Stimulated activated effector memory CD8-positive, alpha-beta T cell treated with anti-CD3 and anti-CD28 coated beads, Interleukin-12 subunit alpha, Interleukin-12 subunit beta, amount 100 ng/mL, for 72 hours (primary cell): ENCODE measurements around the gene TRAF6.
"Not testable (repeated sequence)": the region's sequence is repeated elsewhere in the genome, so short reads cannot be mapped to it uniquely, and the experiment has no call there.

Experiments used
- ATAC-seq: fragments of 150-1000 bp; cut with Tn5 transposase; 2 replicates; pipeline ENCODE4 v1.10.0; 2021
- DNase-seq, 2 donors: peaks; one replicate each; pipeline ENCODE4 v3.0.0; 2021 to 2022; ENCODE audit warnings: low spot score in 2 of 2
- H3K27ac Mint-ChIP-seq: one replicate; pipeline ENCODE4 v1.8.0; 2022; ENCODE audit warnings: mild to moderate bottlenecking, mixed read lengths
- H3K36me3 Mint-ChIP-seq: one replicate; pipeline ENCODE4 v1.8.0; 2022; ENCODE audit warnings: mild to moderate bottlenecking, mixed read lengths
- H3K4me1 Mint-ChIP-seq: one replicate; pipeline ENCODE4 v1.8.0; 2022; ENCODE audit warnings: mixed read lengths
- H3K4me3 Mint-ChIP-seq: one replicate; pipeline ENCODE4 v1.8.0; 2022; ENCODE audit warnings: mild to moderate bottlenecking, mixed read lengths
- H3K9me3 Mint-ChIP-seq: one replicate; pipeline ENCODE4 v1.8.0; 2022; ENCODE audit warnings: mixed read lengths

The TRAF6 gene

DNA sequence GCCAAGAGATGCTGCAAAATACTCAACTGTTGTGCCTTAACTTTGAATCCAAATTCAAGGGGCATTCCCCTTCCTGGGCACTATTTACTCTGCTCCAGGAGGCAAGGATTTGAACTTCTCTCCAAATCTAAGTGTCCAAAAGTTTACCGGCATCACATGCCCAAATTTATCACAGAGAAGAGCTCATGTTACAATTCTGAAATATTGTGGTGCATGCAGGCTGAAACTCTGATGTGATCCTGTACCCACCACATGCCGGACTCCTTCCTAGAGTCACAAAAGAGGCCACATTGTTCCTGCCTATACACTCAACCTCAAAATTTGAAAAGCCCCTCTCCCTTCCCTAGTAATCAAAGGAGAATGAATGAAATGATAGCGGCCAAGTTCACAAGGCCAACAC, 1.3 kb downstream of the TRAF6 start:
- H3K36me3 Mint-ChIP-seq = peaks cover 40% of the 10 kb centered on the region
- H3K4me3 Mint-ChIP-seq = peak overlapping the region; percentile 98
- peaks cover 34% of the 10 kb centered on the region for H3K4me1 Mint-ChIP-seq
- peak overlapping the region; percentile 98 for H3K27ac Mint-ChIP-seq
- no peaks in the 10 kb centered on the region for H3K9me3 Mint-ChIP-seq
- no peak for DNase-seq
- ATAC-seq = no peak

DNA sequence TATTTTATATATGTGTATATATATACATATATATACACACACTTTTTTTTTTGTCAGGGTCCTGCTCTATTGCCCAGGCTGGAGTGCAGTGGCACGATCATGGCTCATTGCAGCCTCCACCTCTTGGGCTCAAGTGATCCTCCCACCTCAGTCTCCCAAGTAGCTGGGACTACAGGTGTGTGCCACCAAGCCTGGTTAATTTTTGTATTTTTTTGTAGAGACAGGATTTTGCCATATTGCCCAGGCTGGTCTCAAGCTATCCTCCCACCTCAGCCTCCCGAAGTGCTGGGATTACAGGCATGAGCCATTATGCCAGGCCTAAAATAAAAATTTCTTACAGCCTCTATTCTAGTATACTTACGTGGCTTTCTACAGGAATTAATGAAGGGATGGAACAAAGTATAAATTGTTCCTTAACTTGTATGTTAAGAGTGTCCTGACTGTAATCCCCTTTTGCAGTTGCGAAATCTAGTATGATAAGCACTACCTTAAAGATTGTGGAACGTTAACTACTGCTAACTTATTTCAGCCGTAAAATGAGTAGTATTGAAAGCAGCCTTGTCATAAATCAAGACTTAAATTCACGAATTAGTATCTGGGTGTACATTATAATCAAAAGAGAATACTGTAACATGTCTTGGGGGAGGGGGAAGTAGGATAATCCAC, 2.1 kb downstream of the TRAF6 start:
- Mint-ChIP-seq H3K4me1 (peaks cover 34% of the 10 kb centered on the region), H3K4me3 (peak overlapping the region; percentile 98), H3K27ac (peak overlapping the region; percentile 98), H3K9me3 (no peaks in the 10 kb centered on the region), H3K36me3 (peaks cover 48% of the 10 kb centered on the region)
- no peak for DNase-seq
- ATAC-seq = no peak

DNA sequence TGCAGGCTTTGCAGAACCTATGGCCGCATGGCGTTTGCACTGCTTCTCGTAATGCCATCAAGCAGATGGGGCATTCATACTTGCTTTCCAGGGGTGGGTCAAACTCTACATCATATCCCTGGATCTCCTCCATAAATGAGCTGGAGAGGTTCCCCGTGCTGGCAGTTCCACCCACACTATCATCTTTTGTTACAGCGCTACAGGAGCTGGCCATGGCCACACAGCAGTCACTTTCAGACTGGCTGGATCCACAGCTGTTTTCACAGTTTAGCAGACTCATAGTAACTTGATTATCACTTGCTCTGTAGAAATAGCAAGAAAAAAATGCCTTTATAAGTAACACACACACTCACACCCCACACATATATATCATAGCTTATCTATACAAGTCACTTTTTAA, 8.8 kb downstream of the TRAF6 start:
- no peak for ATAC-seq
- no peak for DNase-seq
- H3K4me3 Mint-ChIP-seq = no peak overlapping the region
- no peak overlapping the region for H3K27ac Mint-ChIP-seq
- H3K9me3 Mint-ChIP-seq = no peaks in the 10 kb centered on the region
- H3K36me3 Mint-ChIP-seq = peaks cover 81% of the 10 kb centered on the region
- peaks cover 39% of the 10 kb centered on the region for H3K4me1 Mint-ChIP-seq

DNA sequence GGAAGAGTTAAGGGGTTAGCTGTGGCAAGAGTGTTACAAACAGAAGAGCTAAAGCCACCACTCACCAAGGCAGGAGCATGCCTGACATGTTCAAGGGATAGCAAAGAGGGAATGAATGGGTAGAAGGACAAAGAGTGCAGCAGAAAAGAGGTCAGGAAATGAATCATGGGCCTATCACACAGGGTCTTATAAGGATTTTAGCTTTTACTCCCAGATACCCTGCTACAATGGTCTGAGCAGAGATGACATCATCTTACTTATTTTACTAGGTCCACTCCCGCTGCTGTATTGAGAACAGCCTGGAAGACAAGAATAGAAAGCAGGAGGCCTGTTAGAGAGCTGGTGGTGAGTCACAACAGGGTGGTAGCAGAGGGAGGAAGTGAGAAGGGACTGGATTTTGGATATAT, 9.8 kb downstream of the TRAF6 start:
- Mint-ChIP-seq H3K27ac (peak overlapping the region; percentile 4), H3K36me3 (peaks cover 83% of the 10 kb centered on the region), H3K9me3 (no peaks in the 10 kb centered on the region), H3K4me3 (no peak overlapping the region), H3K4me1 (peaks cover 31% of the 10 kb centered on the region)
- peak; percentile 87 for ATAC-seq
- DNase-seq = no peak

DNA sequence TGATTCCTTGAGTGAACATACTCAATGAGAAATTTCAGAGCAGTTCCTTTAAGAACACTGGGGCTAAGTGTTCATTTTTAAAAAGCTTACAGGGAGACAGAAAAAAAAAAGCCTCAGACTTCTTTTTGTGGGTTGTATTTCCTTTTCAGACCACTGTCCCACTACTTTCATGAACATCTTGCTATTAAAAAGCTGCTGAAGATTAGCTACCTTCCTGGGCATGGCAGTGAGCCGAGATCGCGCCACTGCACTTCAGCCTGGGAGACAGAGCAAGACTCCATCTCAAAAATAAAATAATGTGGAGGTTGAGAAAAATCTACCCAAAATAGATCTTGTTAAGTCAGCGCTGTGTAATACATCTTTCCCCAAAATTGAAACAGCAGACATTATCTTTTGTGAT, 10.8 kb downstream of the TRAF6 start:
- DNase-seq = no peak
- Mint-ChIP-seq H3K9me3 (no peaks in the 10 kb centered on the region), H3K4me3 (no peak overlapping the region), H3K27ac (no peak overlapping the region), H3K4me1 (peaks cover 25% of the 10 kb centered on the region), H3K36me3 (peaks cover 84% of the 10 kb centered on the region)
- ATAC-seq = no peak

DNA sequence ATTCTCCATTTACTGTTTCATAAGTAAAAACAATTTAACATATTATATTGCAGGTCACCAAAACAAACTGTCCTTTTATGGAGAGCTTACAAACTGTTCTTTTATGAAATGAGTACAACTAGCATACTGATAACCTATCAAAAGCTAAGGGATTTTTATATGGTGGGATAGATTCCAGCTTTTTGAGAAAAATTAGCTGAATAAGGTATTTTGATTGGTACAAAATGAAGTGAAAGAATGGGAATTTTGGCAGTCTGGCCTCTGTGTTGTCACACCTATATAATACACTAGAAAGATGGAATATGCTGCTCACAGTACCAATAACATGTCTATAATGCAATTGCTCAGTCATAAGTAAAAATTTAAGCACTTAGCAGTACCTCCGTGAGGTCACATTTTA, 11.4 kb downstream of the TRAF6 start:
- Mint-ChIP-seq H3K27ac (no peak overlapping the region), H3K4me1 (peaks cover 23% of the 10 kb centered on the region), H3K4me3 (no peak overlapping the region), H3K9me3 (no peaks in the 10 kb centered on the region), H3K36me3 (peaks cover 86% of the 10 kb centered on the region)
- DNase-seq (no peak), ATAC-seq (no peak)

DNA sequence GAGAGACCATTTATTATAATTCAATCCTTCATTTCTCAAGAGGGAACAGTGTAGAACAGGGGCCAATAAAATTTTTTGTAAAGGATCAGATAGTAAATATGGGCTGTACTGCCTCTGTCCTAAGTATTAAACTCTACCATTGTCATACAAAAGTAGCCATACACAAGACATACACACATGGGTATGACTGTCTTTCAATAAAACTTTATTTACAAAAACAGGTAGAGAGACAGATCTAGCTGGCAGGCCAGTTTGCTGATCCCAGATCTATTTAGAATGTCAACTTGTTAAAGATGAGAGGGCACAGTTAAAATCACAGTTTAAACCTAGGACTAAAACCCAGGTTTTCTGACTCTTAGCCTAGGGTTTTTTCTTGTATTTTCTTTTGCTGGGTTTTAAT, 16.7 kb downstream of the TRAF6 start:
- Mint-ChIP-seq H3K36me3 (peaks cover 99% of the 10 kb centered on the region), H3K4me3 (no peak overlapping the region), H3K4me1 (peaks cover 14% of the 10 kb centered on the region), H3K27ac (peak overlapping the region; percentile 39), H3K9me3 (no peaks in the 10 kb centered on the region)
- ATAC-seq (no peak), DNase-seq (no peak)

DNA sequence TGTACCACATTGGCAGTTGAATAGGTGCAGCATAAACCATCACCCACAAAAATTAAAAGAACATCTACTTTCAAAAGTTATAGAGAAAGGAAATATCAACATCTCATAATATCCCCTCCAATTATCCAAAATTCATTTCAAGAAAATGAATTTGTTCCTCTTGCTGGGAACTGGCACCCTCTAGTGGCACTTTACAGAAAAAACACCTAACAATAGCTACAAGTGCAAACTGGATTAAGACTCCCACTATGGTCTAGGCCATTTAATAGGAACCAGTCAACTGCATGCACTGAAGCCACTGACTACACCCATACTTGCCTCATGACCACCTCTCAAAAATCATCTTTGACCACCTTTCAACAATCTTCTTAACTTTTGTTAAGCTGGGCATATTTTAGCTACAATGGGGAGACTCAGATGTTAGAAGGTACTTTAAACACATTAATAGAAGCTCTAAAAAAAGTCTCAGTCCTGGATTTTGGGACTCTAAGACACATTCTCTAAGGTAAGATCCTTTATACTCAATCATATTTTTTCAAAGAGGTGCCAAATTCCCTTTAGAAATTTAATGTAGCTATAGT, 17.3 kb downstream of the TRAF6 start:
- no peak overlapping the region for H3K4me3 Mint-ChIP-seq
- ATAC-seq (peak; percentile 43), DNase-seq (peak in 1 of 2 donors; percentile 57)
- H3K4me1 Mint-ChIP-seq = peaks cover 19% of the 10 kb centered on the region
- H3K27ac Mint-ChIP-seq = peak overlapping the region; percentile 39
- H3K9me3 Mint-ChIP-seq = no peaks in the 10 kb centered on the region
- peaks cover 98% of the 10 kb centered on the region for H3K36me3 Mint-ChIP-seq

DNA sequence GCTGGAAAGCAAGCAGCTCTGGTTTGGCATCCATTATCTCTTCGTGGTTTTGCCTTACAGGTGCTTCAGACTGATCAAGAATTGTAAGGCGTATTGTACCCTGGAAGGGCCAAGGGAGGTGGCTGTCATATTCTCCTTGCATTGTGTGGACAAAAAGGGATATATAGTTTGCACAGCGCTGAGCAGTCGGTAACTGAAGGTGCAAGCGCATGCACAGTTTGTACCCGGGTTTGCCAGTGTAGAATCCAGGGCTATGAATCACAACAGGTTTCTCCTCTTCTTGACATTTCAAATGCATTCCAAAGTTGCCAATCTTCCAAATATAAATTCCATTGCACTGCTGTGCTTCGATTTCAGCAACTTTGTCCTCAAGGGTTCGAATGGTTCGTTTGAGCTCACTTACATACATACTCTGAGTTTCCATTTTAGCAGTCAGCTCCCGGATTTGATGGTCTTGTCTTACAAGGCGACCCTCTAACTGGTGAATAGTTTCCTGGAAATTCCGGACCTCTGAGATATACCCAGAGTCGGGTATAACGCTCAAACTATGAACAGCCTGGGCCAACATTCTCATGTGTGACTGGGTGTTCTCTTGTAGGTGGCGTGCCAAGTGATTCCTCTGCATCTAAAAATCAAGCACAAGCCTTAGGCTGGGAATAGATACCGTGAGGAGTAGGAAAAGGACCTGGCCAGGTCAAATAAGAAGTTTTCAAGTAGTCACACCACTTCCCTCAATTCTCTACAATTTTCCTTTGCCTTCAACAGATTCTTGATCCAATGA, 19.9 kb downstream of the TRAF6 start:
- DNase-seq = no peak
- Mint-ChIP-seq H3K9me3 (no peaks in the 10 kb centered on the region), H3K27ac (peak overlapping the region; percentile 33), H3K4me1 (peaks cover 26% of the 10 kb centered on the region), H3K36me3 (peaks cover 92% of the 10 kb centered on the region), H3K4me3 (no peak overlapping the region)
- no peak for ATAC-seq

DNA sequence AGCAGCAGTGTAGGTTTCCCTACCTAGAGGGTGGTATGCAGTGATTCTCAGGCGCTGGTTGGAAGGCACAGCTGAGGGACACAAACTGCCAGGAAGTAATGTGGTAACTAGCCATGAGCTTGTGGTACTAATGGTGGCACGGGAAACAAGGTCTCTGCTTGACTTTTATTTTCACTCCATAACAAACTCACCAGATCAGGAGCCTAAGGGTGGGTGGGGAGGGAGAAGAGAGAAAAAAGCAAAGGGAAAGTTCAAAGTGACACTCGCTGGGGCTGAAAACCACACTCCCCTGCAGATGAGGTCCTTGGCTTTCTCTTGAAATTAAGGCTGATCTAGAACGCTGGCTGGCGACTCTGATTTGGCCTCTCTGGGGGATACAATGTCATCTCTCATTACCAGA, 22.0 kb downstream of the TRAF6 start:
- H3K4me3 Mint-ChIP-seq = peak overlapping the region; percentile 26

DNA sequence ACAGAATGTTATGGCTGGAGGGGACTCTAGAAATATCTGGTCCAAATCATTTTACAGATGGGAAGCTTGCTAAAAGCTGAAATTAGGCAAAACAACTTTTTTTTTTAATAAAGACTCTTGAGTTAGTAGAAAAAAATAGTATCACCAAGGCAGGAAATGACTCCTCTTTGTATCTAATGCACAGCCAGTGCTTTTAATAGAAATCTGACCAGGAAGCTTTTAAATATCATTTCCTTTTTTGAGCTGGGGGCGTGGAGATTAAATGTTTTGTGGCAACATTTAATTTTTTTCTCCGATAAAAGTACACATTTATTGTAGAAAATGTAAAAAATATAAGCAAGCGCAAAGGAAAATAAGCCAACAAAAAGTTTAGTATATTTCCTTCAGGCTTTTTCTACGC, 22.5 kb downstream of the TRAF6 start:
- Mint-ChIP-seq H3K4me1 (peaks cover 21% of the 10 kb centered on the region), H3K4me3 (peak overlapping the region; percentile 26), H3K27ac (peak overlapping the region; percentile 76), H3K9me3 (no peaks in the 10 kb centered on the region), H3K36me3 (peaks cover 80% of the 10 kb centered on the region)
- DNase-seq (no peak), ATAC-seq (no peak)

More for the DNA sequence above, 22.0 kb downstream of the TRAF6 start:
- peaks cover 85% of the 10 kb centered on the region for H3K36me3 Mint-ChIP-seq
- peaks cover 26% of the 10 kb centered on the region for H3K4me1 Mint-ChIP-seq
- no peak for DNase-seq
- ATAC-seq = peak; percentile 31
- peak overlapping the region; percentile 76 for H3K27ac Mint-ChIP-seq
- no peaks in the 10 kb centered on the region for H3K9me3 Mint-ChIP-seq

DNA sequence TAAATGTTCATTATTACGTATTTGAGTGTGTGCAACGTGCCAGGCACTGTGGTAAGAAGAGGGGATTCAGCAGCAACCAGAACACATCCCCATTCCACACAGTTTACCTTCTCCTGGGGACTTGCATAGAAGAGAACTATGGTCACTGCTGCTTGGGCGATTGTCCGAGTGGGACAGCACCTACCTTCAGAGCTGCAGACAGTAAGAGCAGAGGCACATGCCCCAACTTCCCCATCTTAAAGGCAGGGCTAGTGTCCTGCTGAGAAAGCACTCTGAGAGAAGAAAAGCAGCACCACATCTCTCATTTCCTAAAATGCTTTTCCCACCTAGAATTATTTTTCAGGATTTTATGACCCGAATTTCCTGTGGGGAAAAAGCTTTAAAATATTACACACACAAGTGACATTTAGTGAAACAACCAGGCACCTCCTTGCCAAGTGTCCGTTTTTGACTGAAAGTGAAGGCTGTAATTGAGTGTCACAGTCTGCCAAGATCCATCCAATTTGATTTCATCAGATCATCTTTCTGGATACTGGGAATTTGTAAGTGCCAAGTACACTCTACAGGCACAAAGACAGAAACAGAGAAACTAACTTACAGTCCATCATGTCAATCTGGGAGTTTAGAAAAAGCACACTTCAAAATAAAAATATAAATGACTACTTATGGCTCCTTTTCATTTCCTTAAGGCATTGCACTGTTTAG, 24.6 kb downstream of the TRAF6 start:
- ATAC-seq (no peak), DNase-seq (no peak)
- H3K9me3 Mint-ChIP-seq = no peaks in the 10 kb centered on the region
- H3K36me3 Mint-ChIP-seq = peaks cover 58% of the 10 kb centered on the region
- H3K27ac Mint-ChIP-seq = no peak overlapping the region
- H3K4me1 Mint-ChIP-seq = peaks cover 12% of the 10 kb centered on the region
- H3K4me3 Mint-ChIP-seq = no peak overlapping the region

DNA sequence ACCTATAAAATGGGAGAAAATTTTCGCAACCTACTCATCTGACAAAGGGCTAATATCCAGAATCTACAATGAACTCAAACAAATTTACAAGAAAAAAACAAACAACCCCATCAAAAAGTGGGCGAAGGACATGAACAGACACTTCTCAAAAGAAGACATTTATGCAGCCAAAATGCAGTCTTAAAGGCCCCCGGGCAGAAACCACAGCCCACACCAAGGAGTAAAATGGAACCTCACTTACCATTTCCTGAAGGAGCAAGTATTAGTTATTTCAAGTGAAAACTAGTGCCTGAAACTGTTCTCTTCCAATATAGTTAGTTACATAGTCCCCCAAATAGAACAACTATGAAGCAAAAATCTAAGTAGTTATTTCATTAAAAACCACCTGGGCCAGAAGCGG, 27.0 kb downstream of the TRAF6 start:
- H3K4me3 Mint-ChIP-seq, DNase-seq, ATAC-seq, H3K4me1 Mint-ChIP-seq, H3K9me3 Mint-ChIP-seq, H3K27ac Mint-ChIP-seq: not testable (repeated sequence)
- H3K36me3 Mint-ChIP-seq = peaks cover 40% of the 10 kb centered on the region

DNA sequence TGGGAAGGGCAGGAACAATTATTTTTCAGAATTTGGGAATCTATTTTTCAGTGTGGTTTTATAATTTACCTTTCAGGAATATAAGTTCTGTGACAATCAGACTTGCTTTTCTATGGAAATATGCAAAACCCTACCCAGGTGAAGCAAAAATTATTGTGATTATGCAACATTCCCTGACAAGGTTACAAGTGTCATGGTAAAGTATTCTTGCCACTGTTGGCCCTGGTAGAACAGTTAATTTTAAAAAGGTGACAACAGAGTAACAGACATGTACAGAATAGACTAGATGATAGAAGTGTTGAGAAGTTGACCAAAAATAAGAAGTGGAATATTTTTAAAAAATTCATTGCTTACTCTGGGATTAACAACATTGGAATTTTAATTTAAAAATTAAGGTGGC, 29.2 kb downstream of the TRAF6 start:
- H3K36me3 Mint-ChIP-seq = peaks cover 28% of the 10 kb centered on the region
- no peaks in the 10 kb centered on the region for H3K9me3 Mint-ChIP-seq
- DNase-seq (no peak), ATAC-seq (no peak)
- H3K27ac Mint-ChIP-seq = no peak overlapping the region
- no peak overlapping the region for H3K4me3 Mint-ChIP-seq
- no peaks in the 10 kb centered on the region for H3K4me1 Mint-ChIP-seq

DNA sequence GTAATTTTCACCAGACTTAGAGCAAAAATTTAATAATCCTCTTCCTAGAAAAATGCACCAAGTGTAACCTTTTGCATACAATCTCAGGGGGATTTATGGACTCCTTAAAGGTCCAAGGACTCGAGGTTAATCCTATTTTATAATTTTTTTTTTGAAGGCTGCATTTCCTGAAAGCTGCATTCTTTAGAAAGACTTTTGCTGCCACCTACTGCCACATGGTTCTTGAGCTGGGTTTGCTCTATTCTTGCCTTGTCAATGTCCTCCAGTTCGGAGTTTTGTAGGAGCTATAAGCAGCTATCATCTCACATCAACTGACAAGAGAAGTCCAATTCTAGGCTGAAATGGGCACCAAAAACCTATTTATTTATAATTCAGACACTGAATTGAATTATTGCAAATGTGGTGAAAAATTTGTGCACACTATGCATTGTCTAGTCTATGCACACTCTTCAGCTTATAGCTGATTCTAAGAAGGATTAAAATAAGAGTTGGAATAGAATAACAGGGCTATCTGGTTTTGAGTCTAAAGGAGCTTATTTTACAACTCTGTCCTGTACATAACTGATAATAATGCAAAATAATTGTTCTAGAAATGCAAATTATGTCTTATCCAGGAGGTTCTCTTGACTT, 31.3 kb downstream of the TRAF6 start:
- Mint-ChIP-seq H3K27ac (no peak overlapping the region), H3K4me3 (no peak overlapping the region), H3K4me1 (no peaks in the 10 kb centered on the region), H3K36me3 (peaks cover 9% of the 10 kb centered on the region), H3K9me3 (no peaks in the 10 kb centered on the region)
- no peak for DNase-seq
- peak; percentile 44 for ATAC-seq
